Muscle layer of duodenum (tissue), 2 donors: Measurements from ENCODE around the gene C16orf96.

ENCODE experiments used
- H3K27ac ChIP-seq: one replicate; pipeline ENCODE4 v1.7.0; 2013; ENCODE audit warnings: mild to moderate bottlenecking, low read length
- H3K27me3 ChIP-seq: one replicate; pipeline ENCODE4 v1.7.0; 2013; ENCODE audit warnings: low read depth, mild to moderate bottlenecking, control low read depth, low read length
- H3K36me3 ChIP-seq, 2 donors: one replicate each; pipeline ENCODE4 v1.7.0; 2013; ENCODE audit warnings: low read length in 2 of 2, control low read depth in 1 of 2, mild to moderate bottlenecking in 1 of 2; ENCODE audit not compliant: insufficient read depth in 2 of 2, control insufficient read depth in 1 of 2
- H3K4me1 ChIP-seq, 2 donors: one replicate each; pipeline ENCODE4 v1.7.0; 2013; ENCODE audit warnings: low read length in 2 of 2, mild to moderate bottlenecking in 2 of 2, control low read depth in 1 of 2, moderate library complexity in 1 of 2; ENCODE audit not compliant: insufficient read depth in 2 of 2, control insufficient read depth in 1 of 2
- H3K4me3 ChIP-seq, 2 donors: one replicate each; pipeline ENCODE4 v1.7.0; 2013; ENCODE audit warnings: low read length in 2 of 2, low read depth in 1 of 2, mild to moderate bottlenecking in 1 of 2
- H3K9me3 ChIP-seq, 2 donors: one replicate each; pipeline ENCODE4 v1.7.0; 2013; ENCODE audit warnings: low read length in 2 of 2, control low read depth in 1 of 2, mild to moderate bottlenecking in 1 of 2; ENCODE audit not compliant: control insufficient read depth in 1 of 2
- donor health status: healthy.

C16orf96 gene

GRCh38 chr16:4556112-4556511 is at the start of gene C16orf96:
TSS of gene C16orf96 (plus strand) at chr16:4556340. CDS start at chr16:4556490, 150 bp downstream.
- Histone ChIP-seq H3K36me3 (no peaks in the 10 kb centered on the region), H3K27ac (no peak within 1 kb of the TSS), H3K9me3 (no peaks in the 10 kb centered on the region), H3K4me1 (peaks cover 0 to 4% of the 10 kb centered on the region in 2 donors), H3K27me3 (no peaks in the 10 kb centered on the region), H3K4me3 (no peak within 1 kb of the TSS)

GRCh38 chr16:4506450-4506849 is 49.7 kb upstream of the C16orf96 start:
- Histone ChIP-seq H3K4me3 (no peak overlapping the region), H3K27ac (peak overlapping the region; percentile 26), H3K9me3 (no peaks in the 10 kb centered on the region), H3K27me3 (no peaks in the 10 kb centered on the region), H3K4me1 (peaks cover 7 to 19% of the 10 kb centered on the region in 2 donors), H3K36me3 (peaks cover 41 to 42% of the 10 kb centered on the region in 2 donors)

- Histone ChIP-seq H3K36me3 (peaks cover 46 to 54% of the 10 kb centered on the region in 2 donors), H3K9me3 (no peaks in the 10 kb centered on the region), H3K27me3 (no peaks in the 10 kb centered on the region), H3K4me1 (peaks cover 4 to 15% of the 10 kb centered on the region in 2 donors), H3K4me3 (no peak overlapping the region), H3K27ac (no peak overlapping the region)
These were observed 48.4 kb upstream of the C16orf96 start for GRCh38 chr16:4507588-4508345.

GRCh38 chr16:4508806-4509205 is 47.3 kb upstream of the C16orf96 start:
- Histone ChIP-seq H3K27me3 (no peaks in the 10 kb centered on the region), H3K4me3 (no peak overlapping the region), H3K36me3 (peaks cover 46 to 59% of the 10 kb centered on the region in 2 donors), H3K4me1 (peaks cover 4 to 24% of the 10 kb centered on the region in 2 donors), H3K9me3 (no peaks in the 10 kb centered on the region), H3K27ac (no peak overlapping the region)

GRCh38 chr16:4509420-4509819 is 46.7 kb upstream of the C16orf96 start:
- no peaks in the 10 kb centered on the region for H3K9me3 ChIP-seq
- no peak overlapping the region for H3K27ac ChIP-seq
- no peak overlapping the region for H3K4me3 ChIP-seq
- H3K27me3 ChIP-seq, result no peaks in the 10 kb centered on the region
- peaks cover 46 to 59% of the 10 kb centered on the region in 2 donors for H3K36me3 ChIP-seq
- H3K4me1 ChIP-seq, result peaks cover 8 to 30% of the 10 kb centered on the region in 2 donors

- no peak overlapping the region for H3K4me3 ChIP-seq
- H3K9me3 ChIP-seq, result no peaks in the 10 kb centered on the region
- no peak overlapping the region for H3K27ac ChIP-seq
- peaks cover 46 to 59% of the 10 kb centered on the region in 2 donors for H3K36me3 ChIP-seq
- H3K4me1 ChIP-seq, result peaks cover 13 to 38% of the 10 kb centered on the region in 2 donors
- H3K27me3 ChIP-seq, result no peaks in the 10 kb centered on the region
These were observed 46.0 kb upstream of the C16orf96 start for GRCh38 chr16:4510131-4510530.

GRCh38 chr16:4510747-4511426 is 45.3 kb upstream of the C16orf96 start:
- peaks cover 41 to 59% of the 10 kb centered on the region in 2 donors for H3K36me3 ChIP-seq
- no peaks in the 10 kb centered on the region for H3K27me3 ChIP-seq
- H3K4me3 ChIP-seq, result no peak overlapping the region
- no peak overlapping the region for H3K27ac ChIP-seq
- H3K9me3 ChIP-seq, result no peaks in the 10 kb centered on the region
- peaks cover 21 to 41% of the 10 kb centered on the region in 2 donors for H3K4me1 ChIP-seq

- H3K4me3 ChIP-seq, result no peak overlapping the region
- H3K27me3 ChIP-seq, result no peaks in the 10 kb centered on the region
- no peaks in the 10 kb centered on the region for H3K9me3 ChIP-seq
- H3K36me3 ChIP-seq, result peaks cover 37 to 55% of the 10 kb centered on the region in 2 donors
- H3K4me1 ChIP-seq, result peaks cover 25 to 42% of the 10 kb centered on the region in 2 donors
- H3K27ac ChIP-seq, result no peak overlapping the region
These were observed 44.6 kb upstream of the C16orf96 start for GRCh38 chr16:4511441-4512082.

GRCh38 chr16:4512473-4512872 is 43.7 kb upstream of the C16orf96 start:
- H3K27ac ChIP-seq, result no peak overlapping the region
- peaks cover 29 to 42% of the 10 kb centered on the region in 2 donors for H3K4me1 ChIP-seq
- H3K4me3 ChIP-seq, result no peak overlapping the region
- H3K27me3 ChIP-seq, result no peaks in the 10 kb centered on the region
- peaks cover 36 to 52% of the 10 kb centered on the region in 2 donors for H3K36me3 ChIP-seq
- H3K9me3 ChIP-seq, result no peaks in the 10 kb centered on the region

- H3K4me3 ChIP-seq, result no peak overlapping the region
- no peaks in the 10 kb centered on the region for H3K27me3 ChIP-seq
- peaks cover 29 to 42% of the 10 kb centered on the region in 2 donors for H3K4me1 ChIP-seq
- H3K27ac ChIP-seq, result no peak overlapping the region
- H3K36me3 ChIP-seq, result peaks cover 28 to 44% of the 10 kb centered on the region in 2 donors
- no peaks in the 10 kb centered on the region for H3K9me3 ChIP-seq
These were observed 42.9 kb upstream of the C16orf96 start for GRCh38 chr16:4513086-4513860.
